Measurements from ENCODE around the gene ZNF662. TPM values are rescaled to one million over a fixed set of nuclear protein-coding genes. Genes with fewer than 3 reads are reported as not detected.

The ZNF662 gene
- total RNA-seq = 10 to 100 TPM in 1 of 2 donors, 1 to 10 TPM in 1; 8.6 to 15.5 TPM

- H3K9me3 ChIP-seq = no peaks in the 10 kb centered on the region
- H3K36me3 ChIP-seq = no peaks in the 10 kb centered on the region
- DNase-seq (ENCODE audit: low spot score) = peak; percentile 18
- intact Hi-C loops (cut with DNase I) = no loop called here
- H3K27ac ChIP-seq = peak within 1 kb of the TSS; percentile 57 to 63
- H3K4me3 ChIP-seq = peak within 1 kb of the TSS; percentile 48 to 51
- WGBS = 1% methylated on average over 40 of the region's 59 CpGs
- no peaks in the 10 kb centered on the region for H3K27me3 ChIP-seq (replicated peaks; ENCODE audit: insufficient read depth)
- peaks cover 3% of the 10 kb centered on the region for H3K4me1 ChIP-seq (replicated peaks)
- TF ChIP-seq POLR2A (IDR thresholded peaks at IDR 0.05) = no peak
- no peak for TF ChIP-seq POLR2AphosphoS5 (IDR thresholded peaks at IDR 0.05)
- no peak for TF ChIP-seq CTCF (IDR thresholded peaks at IDR 0.05)
These were observed at the start of gene ZNF662 for GRCh38 chr3:42906070-42906847. Gene ZNF662, plus strand, starts transcription at chr3:42906142. Its CDS starts 1,973 bp downstream, at chr3:42908115.

GRCh38 chr3:42856544-42856943 is 49.4 kb upstream of the ZNF662 start:
- Histone ChIP-seq H3K36me3 (no peaks in the 10 kb centered on the region), H3K27ac (no peak overlapping the region), H3K4me1 (replicated peaks) (no peaks in the 10 kb centered on the region), H3K4me3 (no peak overlapping the region), H3K27me3 (replicated peaks; ENCODE audit: insufficient read depth) (no peaks in the 10 kb centered on the region), H3K9me3 (no peaks in the 10 kb centered on the region)
- WGBS = 85% methylated on average over 3 of the region's 3 CpGs
- no peak for TF ChIP-seq POLR2AphosphoS5 (IDR thresholded peaks at IDR 0.05)
- no peak for TF ChIP-seq CTCF (IDR thresholded peaks at IDR 0.05)
- TF ChIP-seq POLR2A (IDR thresholded peaks at IDR 0.05) = no peak
- DNase-seq (ENCODE audit: low spot score) = no peak
- intact Hi-C loops (cut with DNase I) = no loop called here

- DNase-seq (ENCODE audit: low spot score) = no peak
- TF ChIP-seq POLR2AphosphoS5 (IDR thresholded peaks at IDR 0.05) (no peak), POLR2A (IDR thresholded peaks at IDR 0.05) (no peak), CTCF (IDR thresholded peaks at IDR 0.05) (no peak)
These were observed 41.5 kb upstream of the ZNF662 start for GRCh38 chr3:42864321-42864950.

GRCh38 chr3:42865256-42865655 is 40.7 kb upstream of the ZNF662 start:
- H3K36me3 ChIP-seq = no peaks in the 10 kb centered on the region
- H3K27me3 ChIP-seq (replicated peaks; ENCODE audit: insufficient read depth) = no peaks in the 10 kb centered on the region
- no peaks in the 10 kb centered on the region for H3K9me3 ChIP-seq
- DNase-seq (ENCODE audit: low spot score) = no peak
- TF ChIP-seq POLR2AphosphoS5 (IDR thresholded peaks at IDR 0.05) (no peak), CTCF (IDR thresholded peaks at IDR 0.05) (no peak), POLR2A (IDR thresholded peaks at IDR 0.05) (no peak)
- no peaks in the 10 kb centered on the region for H3K4me1 ChIP-seq (replicated peaks)
- 94% methylated on average over 8 of the region's 8 CpGs for WGBS
- intact Hi-C loops (cut with DNase I) = no loop called here
- no peak overlapping the region for H3K27ac ChIP-seq
- no peak overlapping the region for H3K4me3 ChIP-seq

More at GRCh38 chr3:42864321-42864950, 41.5 kb upstream of the ZNF662 start:
- Histone ChIP-seq H3K36me3 (no peaks in the 10 kb centered on the region), H3K4me1 (replicated peaks) (no peaks in the 10 kb centered on the region), H3K27ac (no peak overlapping the region), H3K27me3 (replicated peaks; ENCODE audit: insufficient read depth) (no peaks in the 10 kb centered on the region), H3K9me3 (no peaks in the 10 kb centered on the region), H3K4me3 (no peak overlapping the region)
- intact Hi-C loops (cut with DNase I) = no loop called here
- 94% methylated on average over 15 of the region's 15 CpGs for WGBS

Data from prostate gland (tissue), 2 donors.